ENCODE data around the gene EPB41L4A.
"Not testable (repeated sequence)": the region's sequence is repeated elsewhere in the genome, so short reads cannot be mapped to it uniquely, and the experiment has no call there.

The EPB41L4A gene

GRCh38 chr5:112217843-112218579 is 201.1 kb downstream of the EPB41L4A start:
- in situ Hi-C loops (cut with HindIII; ENCODE audit: low sequenced_read_pairs), result no loop called here

- in situ Hi-C loops (cut with HindIII; ENCODE audit: low sequenced_read_pairs), result no loop called here
Observed at GRCh38 chr5:112216140-112216539, 202.9 kb downstream of the EPB41L4A start.

- in situ Hi-C loops (cut with HindIII; ENCODE audit: low sequenced_read_pairs), result no loop called here
Observed at GRCh38 chr5:112210430-112211005, 208.6 kb downstream of the EPB41L4A start.

- in situ Hi-C loops (cut with HindIII; ENCODE audit: low sequenced_read_pairs), result no loop called here
Observed at GRCh38 chr5:112208699-112209615, 210.1 kb downstream of the EPB41L4A start.

GRCh38 chr5:112208195-112208594 is 210.9 kb downstream of the EPB41L4A start:
- in situ Hi-C loops (cut with HindIII; ENCODE audit: low sequenced_read_pairs), result not testable (repeated sequence)

- in situ Hi-C loops (cut with HindIII; ENCODE audit: low sequenced_read_pairs), result no loop called here
Observed at GRCh38 chr5:112205846-112206245, 213.2 kb downstream of the EPB41L4A start.

GRCh38 chr5:112203229-112203628 is 215.8 kb downstream of the EPB41L4A start:
- in situ Hi-C loops (cut with HindIII; ENCODE audit: low sequenced_read_pairs), result no loop called here

- in situ Hi-C loops (cut with HindIII; ENCODE audit: low sequenced_read_pairs), result no loop called here
Observed at GRCh38 chr5:112202694-112203093, 216.4 kb downstream of the EPB41L4A start.

- in situ Hi-C loops (cut with HindIII; ENCODE audit: low sequenced_read_pairs), result no loop called here
Observed at GRCh38 chr5:112201141-112201540, 217.9 kb downstream of the EPB41L4A start.

GRCh38 chr5:112200131-112200530 is 218.9 kb downstream of the EPB41L4A start:
- in situ Hi-C loops (cut with HindIII; ENCODE audit: low sequenced_read_pairs), result no loop called here

- in situ Hi-C loops (cut with HindIII; ENCODE audit: low sequenced_read_pairs), result no loop called here
Observed at GRCh38 chr5:112196584-112196983, 222.5 kb downstream of the EPB41L4A start.

- in situ Hi-C loops (cut with HindIII; ENCODE audit: low sequenced_read_pairs), result no loop called here
Observed at GRCh38 chr5:112195924-112196323, 223.2 kb downstream of the EPB41L4A start.

GRCh38 chr5:112192866-112193265 is 226.2 kb downstream of the EPB41L4A start:
- in situ Hi-C loops (cut with HindIII; ENCODE audit: low sequenced_read_pairs), result no loop called here

GRCh38 chr5:112192072-112192471 is 227.0 kb downstream of the EPB41L4A start:
- in situ Hi-C loops (cut with HindIII; ENCODE audit: low sequenced_read_pairs), result no loop called here

- in situ Hi-C loops (cut with HindIII; ENCODE audit: low sequenced_read_pairs), result no loop called here
Observed at GRCh38 chr5:112189391-112189790, 229.7 kb downstream of the EPB41L4A start.

GRCh38 chr5:112186401-112186990 is 232.6 kb downstream of the EPB41L4A start:
- in situ Hi-C loops (cut with HindIII; ENCODE audit: low sequenced_read_pairs), result no loop called here

- in situ Hi-C loops (cut with HindIII; ENCODE audit: low sequenced_read_pairs), result no loop called here
Observed at GRCh38 chr5:112183874-112184273, 235.2 kb downstream of the EPB41L4A start.

- in situ Hi-C loops (cut with HindIII; ENCODE audit: low sequenced_read_pairs), result no loop called here
Observed at GRCh38 chr5:112183103-112183711, 235.9 kb downstream of the EPB41L4A start.

GRCh38 chr5:112179290-112179689 is 239.8 kb downstream of the EPB41L4A start:
- in situ Hi-C loops (cut with HindIII; ENCODE audit: low sequenced_read_pairs), result no loop called here

GRCh38 chr5:112174959-112175594 is 244.0 kb downstream of the EPB41L4A start:
- in situ Hi-C loops (cut with HindIII; ENCODE audit: low sequenced_read_pairs), result no loop called here
